GM21619 (cell line): ENCODE results near the gene PPDPF.

Source experiments
- ATAC-seq: cut with Tn5 transposase; IDR thresholded peaks from one replicate; pipeline ENCODE4 v1.9.1; 2021; ENCODE audit not compliant: unreplicated experiment

PPDPF gene

GRCh38 chr20:63536241-63536977, 15.8 kb downstream of the PPDPF start:
- ATAC-seq, result no peak

GRCh38 chr20:63536997-63537524, 16.5 kb downstream of the PPDPF start, which contains the start of gene PTK6:
PTK6 (minus strand) TSS chr20:63537376; CDS start chr20:63537314, 62 bp downstream.
- ATAC-seq, result no peak

GRCh38 chr20:63537525-63538203, 17.1 kb downstream of the PPDPF start:
- ATAC-seq, result peak; percentile 77

- no peak for ATAC-seq
These were observed 17.9 kb downstream of the PPDPF start for GRCh38 chr20:63538204-63539091.

GRCh38 chr20:63539092-63539430, 18.5 kb downstream of the PPDPF start:
- ATAC-seq, result no peak

GRCh38 chr20:63539441-63540370, 19.1 kb downstream of the PPDPF start:
- no peak for ATAC-seq

- no peak for ATAC-seq
These were observed 20.0 kb downstream of the PPDPF start for GRCh38 chr20:63540417-63541186.

GRCh38 chr20:63541371-63541770, 20.8 kb downstream of the PPDPF start:
- no peak for ATAC-seq

GRCh38 chr20:63542031-63542559, 21.5 kb downstream of the PPDPF start:
- no peak for ATAC-seq

- no peak for ATAC-seq
These were observed 22.1 kb downstream of the PPDPF start for GRCh38 chr20:63542696-63543095.

- ATAC-seq, result no peak
These were observed 22.6 kb downstream of the PPDPF start for GRCh38 chr20:63543131-63543530.

- no peak for ATAC-seq
These were observed 23.2 kb downstream of the PPDPF start for GRCh38 chr20:63543733-63544132.

GRCh38 chr20:63544241-63544957, 23.8 kb downstream of the PPDPF start:
- ATAC-seq, result no peak

GRCh38 chr20:63544958-63545516, 24.5 kb downstream of the PPDPF start:
- no peak for ATAC-seq

GRCh38 chr20:63545814-63546213, 25.2 kb downstream of the PPDPF start:
- ATAC-seq, result no peak

GRCh38 chr20:63546256-63546955, 25.8 kb downstream of the PPDPF start:
- ATAC-seq, result no peak

- ATAC-seq, result no peak
These were observed 26.6 kb downstream of the PPDPF start for GRCh38 chr20:63546956-63547724.
